Stimulated activated CD4-positive, alpha-beta T cell treated with anti-CD3 and anti-CD28 coated beads, TNF-alpha, amount 100 ng/mL, for 1 hour (primary cell): ENCODE measurements around the gene SART1.

Experiments used
- DNase-seq, 3 donors: peaks; one replicate each; pipeline ENCODE4 v3.0.0-alpha.2; 2020; ENCODE audit warnings: low read depth in 3 of 3, low spot score in 1 of 3

SART1 gene, protein sequence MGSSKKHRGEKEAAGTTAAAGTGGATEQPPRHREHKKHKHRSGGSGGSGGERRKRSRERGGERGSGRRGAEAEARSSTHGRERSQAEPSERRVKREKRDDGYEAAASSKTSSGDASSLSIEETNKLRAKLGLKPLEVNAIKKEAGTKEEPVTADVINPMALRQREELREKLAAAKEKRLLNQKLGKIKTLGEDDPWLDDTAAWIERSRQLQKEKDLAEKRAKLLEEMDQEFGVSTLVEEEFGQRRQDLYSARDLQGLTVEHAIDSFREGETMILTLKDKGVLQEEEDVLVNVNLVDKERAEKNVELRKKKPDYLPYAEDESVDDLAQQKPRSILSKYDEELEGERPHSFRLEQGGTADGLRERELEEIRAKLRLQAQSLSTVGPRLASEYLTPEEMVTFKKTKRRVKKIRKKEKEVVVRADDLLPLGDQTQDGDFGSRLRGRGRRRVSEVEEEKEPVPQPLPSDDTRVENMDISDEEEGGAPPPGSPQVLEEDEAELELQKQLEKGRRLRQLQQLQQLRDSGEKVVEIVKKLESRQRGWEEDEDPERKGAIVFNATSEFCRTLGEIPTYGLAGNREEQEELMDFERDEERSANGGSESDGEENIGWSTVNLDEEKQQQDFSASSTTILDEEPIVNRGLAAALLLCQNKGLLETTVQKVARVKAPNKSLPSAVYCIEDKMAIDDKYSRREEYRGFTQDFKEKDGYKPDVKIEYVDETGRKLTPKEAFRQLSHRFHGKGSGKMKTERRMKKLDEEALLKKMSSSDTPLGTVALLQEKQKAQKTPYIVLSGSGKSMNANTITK

DNA sequence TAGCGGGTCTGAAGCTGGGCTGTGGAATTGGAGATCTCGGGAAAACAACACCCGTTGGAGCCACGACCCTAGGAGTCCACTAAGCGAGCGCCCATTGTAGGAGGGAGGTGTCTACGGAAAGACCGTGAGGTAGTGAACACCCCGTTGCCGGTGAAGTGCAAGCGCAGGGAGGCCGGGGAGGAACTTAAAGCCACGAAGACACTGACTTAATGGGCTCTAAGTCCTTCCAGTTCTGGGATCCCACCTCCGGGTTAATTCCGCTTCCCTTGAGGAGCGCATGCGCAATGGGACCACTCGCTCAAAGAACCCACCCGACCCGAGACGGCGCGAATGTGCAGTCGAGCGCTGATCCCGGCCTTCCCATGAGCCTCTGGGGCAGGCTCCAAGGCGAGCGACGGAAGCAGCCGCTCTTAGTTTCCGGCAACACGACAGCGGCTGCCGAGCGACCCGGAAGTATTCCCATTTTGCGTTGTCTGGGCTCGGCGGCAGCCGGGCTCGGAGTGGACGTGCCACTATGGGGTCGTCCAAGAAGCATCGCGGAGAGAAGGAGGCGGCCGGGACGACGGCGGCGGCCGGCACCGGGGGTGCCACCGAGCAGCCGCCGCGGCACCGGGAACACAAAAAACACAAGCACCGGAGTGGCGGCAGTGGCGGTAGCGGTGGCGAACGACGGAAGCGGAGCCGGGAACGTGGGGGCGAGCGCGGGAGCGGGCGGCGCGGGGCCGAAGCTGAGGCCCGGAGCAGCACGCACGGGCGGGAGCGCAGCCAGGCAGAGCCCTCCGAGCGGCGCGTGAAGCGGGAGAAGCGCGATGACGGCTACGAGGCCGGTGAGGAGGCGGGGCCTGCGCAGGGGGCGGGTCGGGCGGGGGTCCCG lies at the start of gene SART1:
TSS of gene SART1 (plus strand) at position 468 of the 874 bp plus-strand sequence. CDS start at position 515, 47 bp downstream.
- peak; percentile 88 to 92 (median 91) for DNase-seq

DNA sequence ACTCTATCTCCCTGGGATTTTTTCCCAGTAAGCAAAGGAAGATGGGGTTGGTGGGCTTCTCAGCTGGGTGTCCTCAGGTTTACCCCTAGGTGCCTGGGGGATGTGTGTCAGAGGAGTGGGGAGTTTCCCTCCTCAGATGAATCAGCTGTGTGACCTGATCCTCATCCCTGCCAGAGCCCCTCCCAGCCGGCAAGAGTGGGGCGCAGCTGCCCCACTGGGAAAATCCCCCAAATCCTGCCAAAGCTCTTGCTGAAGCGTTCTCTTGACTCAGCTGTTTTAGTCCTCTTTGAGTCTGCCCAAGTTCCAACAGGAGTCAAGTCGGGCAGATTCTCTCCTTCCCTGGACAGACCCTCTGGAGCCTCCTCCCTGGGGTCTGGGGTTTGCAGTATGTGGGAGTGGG lies 48.7 kb upstream of the SART1 start:
- no peak for DNase-seq

DNA sequence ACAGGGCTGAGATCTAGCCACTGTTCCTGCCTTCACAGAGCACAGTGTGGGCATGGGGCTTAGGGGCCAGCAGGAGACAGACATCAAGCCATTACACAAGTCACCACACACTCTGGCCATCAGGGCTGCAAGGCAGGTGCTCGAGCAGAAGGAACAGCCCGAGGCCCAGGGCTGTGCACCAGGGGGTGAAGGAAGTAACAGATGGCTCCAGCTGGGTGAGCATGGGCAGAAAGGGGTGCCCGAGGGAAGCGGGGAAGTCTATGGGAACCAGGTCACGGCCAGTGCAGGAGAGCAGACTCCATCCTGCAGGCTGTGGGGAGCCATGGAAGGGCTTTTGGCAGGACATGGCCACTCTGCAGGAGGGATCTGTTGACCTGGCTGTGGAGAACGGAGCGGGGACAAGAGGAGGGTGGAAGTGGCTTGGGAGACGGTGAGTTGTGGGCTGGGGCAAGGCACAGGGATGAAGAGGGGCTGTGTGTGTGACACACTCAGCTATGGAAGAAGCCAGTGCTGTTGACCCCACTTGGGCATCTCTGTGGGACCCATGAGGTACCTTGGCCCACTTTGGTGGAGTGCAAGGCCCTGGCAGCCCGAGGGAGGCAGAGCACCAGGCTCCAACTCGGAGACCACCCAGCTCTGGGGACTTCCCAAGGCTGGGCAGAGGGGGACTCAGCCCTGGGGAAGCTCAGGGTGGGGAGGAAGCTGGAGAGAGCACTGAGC lies 46.3 kb upstream of the SART1 start:
- no peak for DNase-seq

DNA sequence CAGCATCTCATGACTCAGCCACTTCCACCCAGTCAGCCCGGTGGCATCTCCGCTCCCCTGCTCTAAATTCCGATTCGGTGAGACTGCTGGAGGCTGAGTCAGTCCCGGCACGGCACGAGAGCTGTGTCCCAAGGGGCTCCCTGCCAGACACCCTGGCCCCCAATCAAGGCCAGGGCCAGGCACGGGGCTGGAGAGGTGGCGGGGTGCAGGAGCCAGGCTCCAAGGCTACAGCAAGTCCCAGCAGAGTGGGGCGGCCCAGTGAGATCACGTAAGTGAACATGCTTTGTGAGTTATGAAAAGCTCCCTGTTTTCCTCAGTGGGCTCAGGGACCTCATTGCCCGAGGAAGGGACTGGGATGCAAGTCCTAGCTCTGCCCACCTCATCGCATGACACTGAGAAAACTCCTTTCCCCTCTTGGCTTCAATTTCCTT lies 45.7 kb upstream of the SART1 start:
- no peak for DNase-seq

DNA sequence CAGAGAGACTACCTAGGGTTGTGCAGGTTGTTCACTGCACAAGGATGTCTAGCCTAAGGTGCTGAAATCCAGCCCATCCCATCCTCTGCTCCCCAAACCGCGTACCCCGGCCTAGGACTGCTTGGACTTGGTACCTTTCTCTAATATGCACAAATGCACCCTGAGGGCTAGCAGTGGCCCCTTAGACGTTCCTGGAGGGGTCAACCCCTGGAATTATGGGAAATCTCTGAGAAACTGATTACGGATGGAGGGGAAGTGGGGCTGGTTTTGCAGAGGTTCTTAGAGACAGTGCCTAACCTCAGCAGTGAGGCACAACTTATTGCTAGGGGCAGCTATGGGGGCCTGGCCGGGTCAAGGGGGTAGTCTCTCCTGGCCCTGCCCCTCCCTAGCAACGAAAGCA lies 45.1 kb upstream of the SART1 start:
- DNase-seq: no peak

DNA sequence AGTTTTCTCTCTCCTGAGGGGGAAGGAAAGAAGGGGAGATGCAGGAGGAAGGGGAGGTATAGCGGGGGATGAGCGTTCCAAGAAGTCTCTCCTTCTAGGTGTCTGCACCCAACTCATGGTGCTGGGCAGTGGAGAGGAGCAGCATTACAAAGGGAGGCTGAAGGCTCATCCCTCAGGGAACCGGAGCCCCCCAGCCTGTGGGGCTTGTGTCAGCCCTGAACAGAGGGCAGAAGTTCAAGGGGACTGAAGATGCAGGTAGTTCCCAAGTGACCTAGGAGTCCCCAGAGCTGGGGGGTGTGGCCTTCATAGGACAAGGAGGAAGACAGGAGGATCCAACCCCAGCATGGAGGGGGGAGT lies 44.5 kb upstream of the SART1 start:
- DNase-seq: no peak

DNA sequence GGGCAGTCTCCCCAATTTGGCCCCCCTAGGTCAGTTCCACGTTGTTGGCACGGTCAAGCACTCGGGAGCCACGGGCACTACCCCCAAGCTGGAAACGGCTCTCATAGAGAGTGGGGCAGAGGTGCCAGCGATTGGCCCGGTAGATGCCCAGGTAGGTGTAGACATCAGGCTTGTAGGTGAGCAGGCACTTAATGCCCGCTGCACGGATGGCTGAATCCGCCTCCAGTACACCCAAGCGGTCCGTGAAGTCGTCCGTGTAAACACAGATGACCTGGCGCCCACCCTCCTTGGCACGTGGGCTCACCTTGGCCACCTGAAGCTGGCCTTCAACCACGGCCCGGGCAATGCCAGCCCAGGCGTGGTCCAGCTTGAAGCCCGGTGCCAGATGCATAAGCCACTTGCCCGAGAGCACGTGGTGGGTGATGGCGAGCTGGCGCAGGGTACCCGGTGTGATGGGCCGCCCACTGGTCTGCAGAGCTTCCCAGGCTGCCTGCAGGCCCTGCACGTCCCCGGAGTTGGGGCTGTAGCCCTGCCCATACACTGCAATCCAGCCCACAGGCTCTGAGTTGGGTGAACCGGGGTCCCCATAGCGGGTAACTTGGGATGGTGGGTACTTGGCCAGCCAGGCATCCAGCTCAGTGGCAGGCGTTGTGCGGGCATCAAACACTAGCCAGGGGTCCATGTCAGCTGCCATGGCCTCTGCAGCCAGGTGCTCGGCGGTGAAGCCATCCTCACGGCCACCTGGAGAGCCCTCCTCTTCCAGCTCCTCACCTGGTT lies 43.9 kb upstream of the SART1 start:
- no peak for DNase-seq

DNA sequence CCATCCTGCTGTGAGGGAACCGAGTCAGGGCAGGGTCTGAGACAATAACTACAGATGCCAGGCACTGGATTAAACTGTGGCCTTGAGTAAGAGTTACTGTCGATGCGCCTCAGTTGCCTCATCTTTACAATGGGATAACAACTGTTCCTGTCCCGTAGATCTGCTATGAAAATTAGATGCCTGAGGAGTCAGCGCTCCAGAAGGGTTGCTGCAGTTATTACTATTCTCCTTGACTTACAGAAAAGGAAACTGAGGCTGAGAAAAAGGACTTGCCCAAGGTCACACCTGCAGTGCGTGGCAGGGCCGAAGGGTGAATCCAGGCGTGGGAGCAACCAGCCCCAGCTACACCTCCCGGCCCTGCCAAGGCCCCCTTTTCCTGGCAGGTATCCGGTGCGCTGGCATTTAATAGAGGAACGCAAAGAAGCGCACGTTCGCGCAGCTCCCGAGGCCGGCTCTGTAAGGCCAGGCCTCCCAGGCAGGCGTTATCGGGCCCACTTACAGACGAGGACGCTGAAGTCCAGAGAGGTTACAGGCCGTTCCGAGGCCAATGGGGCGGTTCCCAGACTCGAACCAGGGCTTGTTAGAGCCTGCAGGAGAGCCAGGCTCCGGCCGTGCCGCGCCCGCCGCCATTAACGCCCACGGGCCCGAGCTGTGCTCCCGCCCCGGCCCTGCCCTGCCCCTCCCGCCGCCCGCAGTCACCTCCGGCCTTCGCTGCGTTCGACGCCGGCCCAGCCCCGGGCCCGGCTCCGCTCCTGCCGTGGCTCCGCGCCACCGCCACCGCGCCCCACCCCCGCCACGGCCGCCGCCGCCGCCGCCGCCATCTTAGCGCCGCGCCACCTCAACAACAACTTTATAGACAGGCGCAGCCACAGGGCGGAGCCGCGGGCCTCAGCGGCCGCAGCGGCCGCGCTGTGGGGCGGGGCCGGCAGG lies 43.1 kb upstream of the SART1 start, which contains the start of gene C11orf68:
TSS of gene C11orf68 (minus strand) at position 852 of the 930 bp plus-strand sequence. CDS start at position 821, 31 bp downstream.
- DNase-seq: no peak

DNA sequence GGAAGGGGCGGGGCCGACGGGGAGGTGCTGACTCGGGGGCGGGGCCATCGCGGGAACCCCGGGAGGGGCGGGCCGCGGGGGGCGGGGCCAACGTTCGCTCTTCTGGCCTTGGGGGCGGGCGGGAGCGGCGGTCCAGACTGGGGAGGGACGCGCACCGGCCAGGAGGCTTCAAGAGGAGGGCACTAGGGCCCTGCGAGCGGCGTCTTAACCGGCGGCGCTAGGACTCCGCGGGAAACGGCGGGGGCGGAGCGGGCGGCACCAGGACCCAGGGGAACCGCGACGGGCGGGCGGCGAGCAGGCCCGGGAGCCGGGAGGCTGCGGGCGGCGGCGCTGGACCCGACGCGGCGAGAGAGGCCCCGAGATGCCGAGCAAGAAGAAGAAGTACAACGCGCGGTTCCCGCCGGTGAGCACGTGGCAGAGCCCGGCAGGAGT lies 42.4 kb upstream of the SART1 start, which contains the start of gene DRAP1:
TSS of gene DRAP1 (plus strand) at position 286 of the 432 bp plus-strand sequence. CDS start at position 362, 76 bp downstream.
- DNase-seq: peak; percentile 99 to 100 (median 99)

DNA sequence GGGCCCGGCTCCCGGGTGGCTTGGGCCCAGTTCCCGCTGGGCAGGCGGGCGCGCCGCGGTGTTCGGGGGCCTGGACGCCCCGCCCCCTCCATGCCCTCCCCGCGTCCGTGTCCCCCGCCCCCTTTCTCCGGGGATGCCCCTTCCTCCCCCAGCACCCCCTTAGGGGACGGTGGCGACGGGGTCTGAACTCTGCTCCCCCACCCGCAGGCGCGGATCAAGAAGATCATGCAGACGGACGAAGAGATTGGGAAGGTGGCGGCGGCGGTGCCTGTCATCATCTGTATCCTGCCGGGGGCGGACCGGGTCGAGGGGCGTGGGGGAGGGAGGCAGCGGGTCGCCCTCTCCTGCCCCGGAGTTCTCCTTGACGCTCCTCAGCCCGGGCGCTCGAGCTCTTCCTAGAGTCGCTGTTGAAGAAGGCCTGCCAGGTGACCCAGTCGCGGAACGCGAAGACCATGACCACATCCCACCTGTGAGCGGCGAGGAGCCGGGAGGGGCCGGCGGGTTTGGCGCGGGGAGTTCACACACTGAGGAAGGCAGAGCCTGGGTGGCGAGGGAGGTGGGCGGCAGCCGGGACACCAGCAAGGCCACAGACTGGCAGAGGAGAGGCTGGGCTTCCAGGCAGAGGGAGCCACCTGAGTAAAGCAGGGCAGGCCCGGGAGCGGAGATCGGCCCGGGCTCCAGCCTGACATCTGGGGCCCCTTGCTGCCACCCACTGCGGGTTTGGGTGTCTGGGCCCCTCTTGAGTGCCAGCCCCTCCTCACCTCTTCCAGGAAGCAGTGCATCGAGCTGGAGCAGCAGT lies 41.8 kb upstream of the SART1 start:
- DNase-seq: peak in 1 of 3 donors; percentile 40

DNA sequence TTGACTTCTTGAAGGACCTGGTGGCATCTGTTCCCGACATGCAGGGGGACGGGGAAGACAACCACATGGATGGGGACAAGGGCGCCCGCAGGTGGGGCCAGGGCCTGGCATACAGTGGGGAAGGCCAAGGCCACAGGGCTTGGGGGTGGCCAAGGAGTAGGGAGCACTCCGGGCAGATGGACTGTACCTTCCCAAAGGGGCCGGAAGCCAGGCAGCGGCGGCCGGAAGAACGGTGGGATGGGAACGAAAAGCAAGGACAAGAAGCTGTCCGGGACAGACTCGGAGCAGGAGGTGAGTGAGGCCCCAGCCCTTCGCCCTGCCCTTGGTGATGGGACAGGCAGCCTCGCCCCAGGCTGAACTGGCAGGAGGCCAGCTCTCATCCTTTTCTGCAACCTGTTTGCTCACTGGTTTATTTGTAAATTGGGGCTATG lies 41.1 kb upstream of the SART1 start:
- DNase-seq: no peak

DNA sequence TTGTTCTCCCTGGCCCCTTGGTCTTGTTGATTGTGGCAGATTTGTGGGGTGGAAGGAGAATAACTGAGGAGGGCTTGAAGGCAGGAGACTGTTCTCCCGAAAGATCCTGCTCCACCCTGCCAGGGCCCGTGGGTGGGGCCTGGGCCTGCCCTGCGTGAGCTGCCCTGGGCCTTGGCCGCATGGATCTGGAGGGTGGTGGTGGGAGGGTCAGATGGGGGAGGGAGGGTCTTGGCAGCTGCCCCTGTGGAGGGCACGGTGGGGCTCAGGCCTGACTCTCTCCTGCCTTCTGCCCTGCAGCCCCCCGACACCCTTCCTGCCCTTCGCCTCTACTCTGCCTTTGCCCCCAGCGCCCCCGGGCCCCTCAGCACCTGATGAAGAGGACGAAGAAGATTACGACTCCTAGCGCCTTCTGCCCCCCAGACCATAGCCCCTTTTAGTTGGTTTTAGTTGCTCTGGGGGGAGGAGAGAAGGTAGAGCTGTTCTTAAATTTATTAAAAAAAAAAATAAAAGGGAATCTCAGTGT lies 40.4 kb upstream of the SART1 start:
- no peak for DNase-seq

DNA sequence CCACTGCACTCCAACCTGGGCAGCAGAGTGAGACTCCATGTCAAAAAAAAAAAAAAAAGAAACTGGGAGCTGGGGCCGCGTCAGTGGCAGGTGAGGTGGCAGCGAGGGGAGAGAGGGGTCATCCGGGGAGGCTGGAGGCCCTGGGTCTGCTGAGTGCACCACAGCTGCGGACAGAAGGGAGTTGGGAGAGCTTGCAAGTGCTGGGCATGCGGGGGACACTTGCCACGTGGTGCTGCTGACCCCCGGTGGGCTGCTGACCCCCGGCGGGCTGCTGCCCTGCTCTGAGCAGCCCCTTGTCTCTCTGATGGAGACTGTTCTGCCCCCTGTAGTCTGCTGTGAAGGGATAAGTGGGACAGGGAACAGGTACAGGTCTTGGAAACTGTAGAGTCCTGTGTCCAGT lies 39.7 kb upstream of the SART1 start:
- no peak for DNase-seq

DNA sequence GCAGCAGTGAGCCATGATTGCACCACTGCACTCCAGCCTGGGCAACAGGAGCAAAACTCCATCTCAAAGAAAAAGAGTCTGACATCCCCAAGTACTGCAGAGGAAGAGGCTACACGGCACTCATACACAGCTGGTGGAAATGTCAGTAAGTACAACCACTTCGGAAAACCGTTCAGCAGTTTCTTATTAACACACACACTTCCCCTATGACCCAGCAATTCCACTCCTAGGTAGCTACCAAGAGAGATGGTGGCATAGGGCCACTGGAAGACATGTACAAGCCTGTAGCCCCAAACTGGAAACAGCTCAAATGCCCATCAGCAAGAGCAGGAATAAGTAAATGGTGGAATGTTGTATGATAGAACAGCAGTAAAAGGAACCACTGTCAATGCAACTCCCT lies 39.0 kb upstream of the SART1 start:
- DNase-seq: no peak

DNA sequence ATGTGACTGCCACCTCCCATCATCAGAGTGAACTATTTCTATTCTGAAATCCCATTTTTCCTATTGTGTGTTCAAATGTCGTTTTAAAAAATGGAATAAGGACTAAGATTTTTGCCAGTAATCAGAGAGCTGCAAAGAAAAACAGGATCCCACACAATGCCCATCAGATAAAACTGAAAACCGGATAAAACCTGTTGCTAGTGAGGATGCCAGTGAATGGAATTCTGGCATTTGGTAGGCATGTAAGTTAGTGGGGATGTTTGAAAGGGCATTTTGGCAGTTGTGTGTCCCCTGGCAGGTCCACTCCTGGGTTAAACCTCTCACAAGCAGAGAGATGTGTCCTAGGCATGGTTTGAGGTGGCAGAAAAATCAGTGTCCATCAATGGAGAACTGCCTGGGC lies 36.1 kb upstream of the SART1 start:
- DNase-seq: no peak

DNA sequence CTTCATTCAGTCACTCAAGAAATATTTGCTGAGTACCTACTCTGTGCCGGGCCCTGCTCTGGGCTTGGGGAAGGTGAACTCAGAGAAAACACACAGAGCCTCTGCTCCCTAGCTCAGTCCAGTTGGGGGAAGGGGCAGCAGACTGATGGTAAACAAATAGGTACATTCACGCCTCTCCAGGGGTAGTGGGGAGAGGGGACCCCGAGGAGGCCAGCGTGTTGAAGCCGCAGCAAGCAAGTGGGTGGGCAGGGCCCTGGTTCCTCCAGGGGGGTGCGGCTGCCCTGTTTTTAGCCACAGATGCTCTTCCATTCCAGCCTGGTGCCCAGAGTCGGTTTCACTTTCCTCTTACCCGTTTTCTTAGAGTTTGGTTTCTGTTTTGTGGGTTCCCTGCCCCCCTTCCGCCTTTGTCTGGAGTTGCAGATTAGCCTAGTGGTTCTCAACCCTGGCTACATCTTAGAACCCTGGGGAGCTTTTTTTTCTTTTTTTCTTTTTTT lies 33.6 kb upstream of the SART1 start:
- DNase-seq: peak; percentile 40 to 52 (median 50)

DNA sequence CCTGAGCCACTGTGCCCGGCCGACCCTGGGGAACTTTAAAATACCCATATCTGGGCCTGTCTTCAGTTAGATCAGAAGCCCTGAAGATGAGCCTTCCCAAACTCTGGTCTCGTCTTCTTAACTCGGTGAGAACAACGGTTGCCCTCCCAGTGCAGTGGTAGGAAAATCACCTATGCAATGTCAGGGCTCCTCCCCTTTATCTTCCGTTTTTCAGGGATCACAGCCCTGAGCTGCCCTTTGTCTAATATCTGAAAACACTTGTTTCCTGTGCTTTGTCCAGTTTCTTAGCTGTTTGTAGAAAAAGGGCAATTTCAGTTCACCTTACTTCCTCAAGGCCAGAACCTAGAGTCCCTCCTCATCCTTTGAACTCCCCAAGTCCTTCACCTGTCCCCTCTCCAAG lies 32.9 kb upstream of the SART1 start:
- DNase-seq: no peak
